Measurements from ENCODE around the gene PSMC1. TPM values are rescaled to one million over a fixed set of nuclear protein-coding genes. Genes with fewer than 3 reads are reported as not detected.
A peak's percentile ranks its signal among the peaks of the same experiment; 100 is the strongest.

The PSMC1 gene
- total RNA-seq, 2 experiments from 2014 or later, result 77.3 to 127 TPM

GRCh38 chr14:90303473-90303872 lies 47.1 kb downstream of the PSMC1 start:
- ATAC-seq (no peak), DNase-seq (no peak)
- Mint-ChIP-seq H3K27me3 (no peaks in the 10 kb centered on the region), H3K36me3 (ENCODE audit: low read depth) (peaks cover 33% of the 10 kb centered on the region), H3K27ac (no peak overlapping the region), H3K9me3 (ENCODE audit: low read depth) (peaks cover 2% of the 10 kb centered on the region), H3K4me3 (no peak overlapping the region), H3K4me1 (peaks cover 9% of the 10 kb centered on the region)
- POLR2A ChIA-PET, result no interaction called here
- CTCF ChIA-PET, result interaction anchor here (0.5 to 0.9 kb wide), 3 partner anchors 39 to 382 kb away, joined by 3 read pairs; no protein-coding TSS in a partner anchor
- intact Hi-C loops (cut with DNase I, micrococcal nuclease), result loop anchor here in 1 of 2 experiments (5.0 kb wide), 2 partner anchors 214 to 394 kb away; no protein-coding TSS in a partner anchor

- ChIA-PET POLR2A (no interaction called here), CTCF (no interaction called here)
- no peak for DNase-seq
- peaks cover 2% of the 10 kb centered on the region for H3K9me3 Mint-ChIP-seq (ENCODE audit: low read depth)
- H3K36me3 Mint-ChIP-seq (ENCODE audit: low read depth), result peaks cover 38% of the 10 kb centered on the region
- H3K4me1 Mint-ChIP-seq, result peaks cover 9% of the 10 kb centered on the region
- intact Hi-C loops (cut with DNase I, micrococcal nuclease), result loop anchor here in 1 of 2 experiments (5.0 kb wide), 2 partner anchors 213 to 393 kb away; no protein-coding TSS in a partner anchor
- no peak overlapping the region for H3K27ac Mint-ChIP-seq
- no peaks in the 10 kb centered on the region for H3K27me3 Mint-ChIP-seq
- ATAC-seq, result no peak
- no peak overlapping the region for H3K4me3 Mint-ChIP-seq
These were observed 48.1 kb downstream of the PSMC1 start for GRCh38 chr14:90304502-90304901.

GRCh38 chr14:90305176-90305601 lies 48.8 kb downstream of the PSMC1 start:
- intact Hi-C loops (cut with DNase I, micrococcal nuclease), result no loop called here
- no peak for ATAC-seq
- Mint-ChIP-seq H3K36me3 (ENCODE audit: low read depth) (peaks cover 39% of the 10 kb centered on the region), H3K27ac (no peak overlapping the region), H3K27me3 (no peaks in the 10 kb centered on the region), H3K9me3 (ENCODE audit: low read depth) (peaks cover 2% of the 10 kb centered on the region), H3K4me3 (no peak overlapping the region), H3K4me1 (peaks cover 9% of the 10 kb centered on the region)
- POLR2A ChIA-PET, result no interaction called here
- CTCF ChIA-PET, result interaction anchor here (0.9 to 1.1 kb wide), 2 partner anchors 14 to 391 kb away, joined by 3 read pairs; no protein-coding TSS in a partner anchor
- no peak for DNase-seq

- Mint-ChIP-seq H3K27ac (no peak overlapping the region), H3K27me3 (no peaks in the 10 kb centered on the region), H3K4me3 (no peak overlapping the region), H3K9me3 (ENCODE audit: low read depth) (no peaks in the 10 kb centered on the region), H3K4me1 (no peaks in the 10 kb centered on the region), H3K36me3 (ENCODE audit: low read depth) (peaks cover 40% of the 10 kb centered on the region)
- DNase-seq (no peak), ATAC-seq (no peak)
- intact Hi-C loops (cut with DNase I, micrococcal nuclease), result no loop called here
- ChIA-PET POLR2A (no interaction called here), CTCF (interaction anchor here (0.8 kb wide), 1 partner anchor 23 kb away, joined by 4 read pairs; no protein-coding TSS in a partner anchor)
These were observed 52.2 kb downstream of the PSMC1 start for GRCh38 chr14:90308561-90308960.

- CTCF ChIA-PET, result interaction anchor here (0.6 to 0.9 kb wide), 3 partner anchors 19 to 82 kb away, joined by 3 to 5 read pairs (median 3); no protein-coding TSS in a partner anchor
- peaks cover 29% of the 10 kb centered on the region for H3K4me1 Mint-ChIP-seq
- no peak for ATAC-seq
These were observed 60.9 kb downstream of the PSMC1 start for GRCh38 chr14:90317286-90317685.

GRCh38 chr14:90318016-90318415 lies 61.7 kb downstream of the PSMC1 start:
- POLR2A ChIA-PET, result no interaction called here
- Mint-ChIP-seq H3K27ac (no peak overlapping the region), H3K27me3 (no peaks in the 10 kb centered on the region), H3K36me3 (ENCODE audit: low read depth) (peaks cover 37% of the 10 kb centered on the region), H3K4me1 (peaks cover 29% of the 10 kb centered on the region), H3K4me3 (no peak overlapping the region), H3K9me3 (ENCODE audit: low read depth) (peaks cover 4% of the 10 kb centered on the region)
- intact Hi-C loops (cut with DNase I, micrococcal nuclease), result no loop called here
- ATAC-seq (no peak), DNase-seq (no peak)
- CTCF ChIA-PET, result interaction anchor here (0.6 to 0.9 kb wide), 4 partner anchors 20 to 467 kb away, joined by 3 to 5 read pairs (median 3); no protein-coding TSS in a partner anchor

More at GRCh38 chr14:90317286-90317685, 60.9 kb downstream of the PSMC1 start:
- DNase-seq, result no peak
- peaks cover 4% of the 10 kb centered on the region for H3K9me3 Mint-ChIP-seq (ENCODE audit: low read depth)
- intact Hi-C loops (cut with DNase I, micrococcal nuclease), result no loop called here
- H3K36me3 Mint-ChIP-seq (ENCODE audit: low read depth), result peaks cover 37% of the 10 kb centered on the region
- no peak overlapping the region for H3K4me3 Mint-ChIP-seq
- no peak overlapping the region for H3K27ac Mint-ChIP-seq
- no peaks in the 10 kb centered on the region for H3K27me3 Mint-ChIP-seq
- POLR2A ChIA-PET, result no interaction called here

- ChIA-PET POLR2A (no interaction called here), CTCF (interaction anchor here (0.6 to 1.4 kb wide), 4 partner anchors 13 to 362 kb away, joined by 3 to 7 read pairs (median 3); no protein-coding TSS in a partner anchor)
- ATAC-seq (no peak), DNase-seq (no peak)
- intact Hi-C loops (cut with DNase I, micrococcal nuclease), result no loop called here
- Mint-ChIP-seq H3K9me3 (ENCODE audit: low read depth) (peaks cover 4% of the 10 kb centered on the region), H3K4me3 (no peak overlapping the region), H3K27ac (no peak overlapping the region), H3K27me3 (no peaks in the 10 kb centered on the region), H3K36me3 (ENCODE audit: low read depth) (peaks cover 31% of the 10 kb centered on the region), H3K4me1 (peaks cover 32% of the 10 kb centered on the region)
These were observed 62.8 kb downstream of the PSMC1 start for GRCh38 chr14:90319173-90319572.

GRCh38 chr14:90319634-90320541 lies 63.5 kb downstream of the PSMC1 start:
- ChIA-PET POLR2A (interaction anchor here (0.5 kb wide), 1 partner anchor 117 kb away, joined by 3 read pairs; no protein-coding TSS in a partner anchor), CTCF (interaction anchor here (0.6 to 1.4 kb wide), 5 partner anchors 14 to 362 kb away, joined by 3 to 7 read pairs (median 3); no protein-coding TSS in a partner anchor)
- peak overlapping the region; percentile 89 for H3K27ac Mint-ChIP-seq
- peaks cover 4% of the 10 kb centered on the region for H3K9me3 Mint-ChIP-seq (ENCODE audit: low read depth)
- intact Hi-C loops (cut with DNase I, micrococcal nuclease), result no loop called here
- DNase-seq (no peak), ATAC-seq (peak; percentile 79)
- H3K4me1 Mint-ChIP-seq, result peaks cover 32% of the 10 kb centered on the region
- H3K27me3 Mint-ChIP-seq, result no peaks in the 10 kb centered on the region
- peaks cover 35% of the 10 kb centered on the region for H3K36me3 Mint-ChIP-seq (ENCODE audit: low read depth)
- H3K4me3 Mint-ChIP-seq, result no peak overlapping the region

GRCh38 chr14:90321891-90322290 lies 65.5 kb downstream of the PSMC1 start:
- H3K27ac Mint-ChIP-seq, result no peak overlapping the region
- H3K27me3 Mint-ChIP-seq, result no peaks in the 10 kb centered on the region
- H3K9me3 Mint-ChIP-seq (ENCODE audit: low read depth), result peaks cover 4% of the 10 kb centered on the region
- ATAC-seq (no peak), DNase-seq (no peak)
- CTCF ChIA-PET, result no interaction called here
- intact Hi-C loops (cut with DNase I, micrococcal nuclease), result no loop called here
- POLR2A ChIA-PET, result no interaction called here
- peaks cover 36% of the 10 kb centered on the region for H3K36me3 Mint-ChIP-seq (ENCODE audit: low read depth)
- peaks cover 32% of the 10 kb centered on the region for H3K4me1 Mint-ChIP-seq
- H3K4me3 Mint-ChIP-seq, result no peak overlapping the region

All from activated CD4-positive, alpha-beta T cell treated with anti-CD3 and anti-CD28 coated beads for 36 hours (primary cell).